Effector CD8-positive, alpha-beta T cell (primary cell): ENCODE results near the gene CSF3.

Experiments used
- DNase-seq: peaks from one replicate; lab custom pipeline; 2025; lab: John Stamatoyannopoulos, UW
- total RNA-seq, 4 experiments: gene quantifications; one replicate each; lab custom pipeline; 2026; lab: John Stamatoyannopoulos, UW

The CSF3 gene, protein sequence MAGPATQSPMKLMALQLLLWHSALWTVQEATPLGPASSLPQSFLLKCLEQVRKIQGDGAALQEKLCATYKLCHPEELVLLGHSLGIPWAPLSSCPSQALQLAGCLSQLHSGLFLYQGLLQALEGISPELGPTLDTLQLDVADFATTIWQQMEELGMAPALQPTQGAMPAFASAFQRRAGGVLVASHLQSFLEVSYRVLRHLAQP
- total RNA-seq, result 0 to 0.18 (median 0) reads per million in 4 experiments

DNA sequence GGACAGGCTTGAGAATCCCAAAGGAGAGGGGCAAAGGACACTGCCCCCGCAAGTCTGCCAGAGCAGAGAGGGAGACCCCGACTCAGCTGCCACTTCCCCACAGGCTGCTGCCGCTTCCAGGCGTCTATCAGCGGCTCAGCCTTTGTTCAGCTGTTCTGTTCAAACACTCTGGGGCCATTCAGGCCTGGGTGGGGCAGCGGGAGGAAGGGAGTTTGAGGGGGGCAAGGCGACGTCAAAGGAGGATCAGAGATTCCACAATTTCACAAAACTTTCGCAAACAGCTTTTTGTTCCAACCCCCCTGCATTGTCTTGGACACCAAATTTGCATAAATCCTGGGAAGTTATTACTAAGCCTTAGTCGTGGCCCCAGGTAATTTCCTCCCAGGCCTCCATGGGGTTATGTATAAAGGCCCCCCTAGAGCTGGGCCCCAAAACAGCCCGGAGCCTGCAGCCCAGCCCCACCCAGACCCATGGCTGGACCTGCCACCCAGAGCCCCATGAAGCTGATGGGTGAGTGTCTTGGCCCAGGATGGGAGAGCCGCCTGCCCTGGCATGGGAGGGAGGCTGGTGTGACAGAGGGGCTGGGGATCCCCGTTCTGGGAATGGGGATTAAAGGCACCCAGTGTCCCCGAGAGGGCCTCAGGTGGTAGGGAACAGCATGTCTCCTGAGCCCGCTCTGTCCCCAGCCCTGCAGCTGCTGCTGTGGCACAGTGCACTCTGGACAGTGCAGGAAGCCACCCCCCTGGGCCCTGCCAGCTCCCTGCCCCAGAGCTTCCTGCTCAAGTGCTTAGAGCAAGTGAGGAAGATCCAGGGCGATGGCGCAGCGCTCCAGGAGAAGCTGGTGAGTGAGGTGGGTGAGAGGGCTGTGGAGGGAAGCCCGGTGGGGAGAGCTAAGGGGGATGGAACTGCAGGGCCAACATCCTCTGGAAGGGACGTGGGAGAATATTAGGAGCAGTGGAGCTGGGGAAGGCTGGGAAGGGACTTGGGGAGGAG lies at the start of gene CSF3:
Gene CSF3, plus strand, starts transcription at position 436 of the 993 bp plus-strand sequence. Its CDS starts 35 bp downstream, at position 471.
- no peak for DNase-seq

DNA sequence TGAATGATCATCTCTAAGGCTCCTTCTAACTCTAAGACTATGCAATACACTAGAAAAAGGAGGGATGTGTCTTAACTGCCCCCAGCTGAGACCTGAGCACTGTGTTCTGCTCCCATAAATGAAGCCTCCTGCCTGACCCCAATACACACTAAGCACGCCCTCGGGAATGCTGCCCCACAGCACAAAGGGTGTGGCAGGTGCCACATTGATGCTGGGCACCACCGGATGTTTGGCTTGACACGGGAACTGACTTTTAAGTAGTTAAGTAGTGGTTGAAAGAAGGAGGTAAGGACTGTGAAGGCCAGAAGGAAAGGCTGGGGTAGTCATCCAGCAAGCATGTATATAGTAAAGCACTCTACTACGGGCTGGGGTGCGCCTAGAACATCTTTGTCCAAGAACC lies 48.5 kb upstream of the CSF3 start:
- no peak for DNase-seq

DNA sequence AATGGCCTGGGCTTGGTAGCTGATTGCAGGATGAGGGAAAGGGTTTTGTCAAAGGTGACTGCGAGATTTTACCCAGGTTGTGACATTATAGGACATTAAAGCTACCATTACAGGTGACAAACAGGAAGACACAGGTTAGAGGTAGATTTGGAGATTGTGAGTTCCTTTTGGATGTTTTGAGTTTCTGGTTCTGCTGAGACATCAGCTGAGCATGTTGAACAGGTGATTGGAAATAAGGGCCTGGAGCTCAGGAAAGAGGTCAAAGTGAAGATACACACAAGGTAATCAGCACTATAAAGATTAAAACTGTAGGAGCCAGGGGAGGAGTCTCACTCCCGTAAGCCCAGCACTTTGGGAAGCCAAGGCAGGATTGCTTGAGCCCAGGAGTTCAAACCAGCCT lies 46.5 kb upstream of the CSF3 start:
- no peak for DNase-seq

DNA sequence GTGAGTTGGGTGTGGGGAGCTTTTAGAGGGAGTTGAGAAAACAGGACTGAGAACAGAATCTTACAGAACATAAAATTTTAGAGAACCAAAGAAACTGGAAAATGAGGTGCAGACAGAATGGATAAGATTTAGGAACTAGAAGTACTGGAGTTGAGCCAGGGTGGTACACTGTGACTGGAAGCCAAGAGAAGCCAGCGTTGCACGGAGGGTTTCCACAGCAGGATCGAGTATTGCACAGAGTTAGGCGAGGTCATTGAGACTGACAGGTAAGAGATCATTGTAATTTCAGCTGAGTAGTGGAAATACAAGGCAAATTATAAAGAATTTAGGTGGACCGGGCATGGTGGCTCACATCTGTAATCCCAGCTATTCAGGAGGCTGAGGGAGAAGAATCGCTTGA lies 45.9 kb upstream of the CSF3 start:
- DNase-seq, result no peak

DNA sequence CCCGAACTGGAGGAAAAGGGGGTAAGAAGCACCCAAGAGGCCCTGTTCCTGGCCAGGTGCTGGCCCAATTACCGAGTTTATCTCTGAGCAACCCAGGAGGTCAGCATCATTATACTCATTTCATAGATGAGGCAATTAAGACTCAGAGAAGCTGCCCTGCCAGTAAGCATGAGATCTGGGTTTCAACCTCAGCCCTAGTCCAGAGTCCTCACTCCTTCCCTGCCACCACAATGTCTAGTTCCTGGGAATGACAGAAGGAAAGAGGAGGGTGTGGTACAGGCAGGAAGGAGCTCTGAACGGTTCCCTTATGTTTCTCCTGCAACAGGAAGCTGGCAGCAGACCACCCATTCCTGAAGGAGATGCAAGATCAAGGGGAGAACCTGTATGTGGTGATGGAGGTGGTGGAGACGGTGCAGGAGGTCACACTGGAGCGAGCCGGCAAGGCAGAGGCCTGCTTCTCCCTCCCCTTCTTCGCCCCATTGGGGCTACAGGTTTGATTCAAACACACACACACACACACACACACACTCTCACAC lies 45.0 kb upstream of the CSF3 start:
- no peak for DNase-seq

DNA sequence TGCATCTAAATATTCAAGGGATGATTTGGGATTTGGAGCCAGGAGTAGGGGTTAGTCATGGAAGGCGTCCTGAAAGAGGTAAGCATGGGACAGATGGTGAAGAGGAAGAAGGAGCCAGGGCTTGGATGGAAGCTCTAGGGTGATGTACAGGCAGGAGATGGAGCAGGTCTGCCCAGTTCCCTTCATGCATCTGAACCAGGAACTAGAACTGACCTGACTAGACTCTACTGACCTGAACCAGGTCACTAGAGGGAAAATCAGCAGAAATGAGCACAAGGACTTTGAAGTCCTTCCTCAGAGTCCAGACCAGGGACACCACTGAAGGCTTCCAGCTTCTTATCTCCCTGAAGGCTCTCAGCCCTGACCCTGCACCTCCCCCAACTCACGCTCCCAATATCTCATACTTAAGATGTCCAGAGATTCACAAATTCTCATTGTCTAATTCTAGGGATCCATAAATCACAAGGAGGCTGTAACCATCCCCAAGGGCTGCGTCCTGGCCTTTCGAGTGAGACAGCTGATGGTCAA lies 44.1 kb upstream of the CSF3 start:
- no peak for DNase-seq

DNA sequence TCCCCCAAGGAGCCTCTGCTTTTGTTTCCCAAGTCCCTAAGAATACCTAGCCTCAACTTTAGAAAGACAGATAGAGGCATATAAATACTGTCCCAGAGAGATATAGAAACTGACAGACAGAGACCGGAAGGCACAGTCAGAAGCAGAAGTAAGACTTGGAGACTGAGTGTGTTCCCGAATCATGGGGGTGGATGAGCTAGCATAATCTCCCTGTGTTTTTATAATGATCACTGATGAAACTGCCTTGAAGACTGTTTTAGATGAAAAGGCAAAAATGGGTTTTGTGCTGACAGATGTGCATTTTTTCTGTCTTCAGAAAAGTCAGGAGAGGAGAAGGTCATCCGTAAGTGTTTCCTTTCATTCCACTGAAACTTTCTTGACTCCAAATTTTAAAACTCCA lies 43.0 kb upstream of the CSF3 start:
- DNase-seq, result no peak

DNA sequence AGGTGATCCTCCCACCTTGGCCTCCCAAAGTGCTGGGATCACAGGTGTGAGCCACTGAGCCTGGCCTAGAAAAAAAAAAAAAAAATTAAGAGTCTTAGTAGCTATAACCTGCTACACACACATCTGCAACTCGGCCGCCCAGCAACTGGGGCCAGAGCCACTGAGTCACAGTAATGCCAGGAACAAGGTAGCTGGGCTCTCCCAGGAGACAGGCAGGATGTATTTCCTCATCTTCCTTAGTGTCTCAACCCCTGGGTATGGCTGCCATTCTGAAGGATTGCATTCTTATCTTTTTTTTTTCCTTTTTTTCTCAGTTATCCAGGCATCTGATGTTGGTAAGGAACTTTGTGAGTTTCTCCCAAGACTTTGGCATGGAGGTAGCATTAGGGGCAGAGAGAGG lies 41.7 kb upstream of the CSF3 start:
- DNase-seq, result no peak

DNA sequence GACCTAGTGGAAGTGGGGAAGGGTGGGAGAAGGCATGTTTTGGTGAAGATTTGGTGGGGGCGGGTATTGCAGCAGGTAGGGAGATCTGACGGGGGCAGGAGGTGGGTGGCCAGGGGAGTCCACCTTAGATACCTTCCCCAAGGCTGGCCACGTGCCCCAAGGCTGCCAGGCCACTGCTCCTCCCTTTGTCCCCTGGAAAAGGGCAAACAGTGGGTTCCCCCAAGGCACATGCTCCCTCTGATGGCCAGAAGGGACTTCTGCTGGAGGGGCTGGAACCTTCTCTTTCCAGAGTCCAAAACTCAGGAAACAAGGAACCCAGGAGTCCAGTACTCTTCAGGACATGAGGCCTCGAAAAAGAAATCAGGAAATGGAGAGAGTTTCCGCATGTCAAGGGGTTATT lies 40.8 kb upstream of the CSF3 start:
- no peak for DNase-seq

DNA sequence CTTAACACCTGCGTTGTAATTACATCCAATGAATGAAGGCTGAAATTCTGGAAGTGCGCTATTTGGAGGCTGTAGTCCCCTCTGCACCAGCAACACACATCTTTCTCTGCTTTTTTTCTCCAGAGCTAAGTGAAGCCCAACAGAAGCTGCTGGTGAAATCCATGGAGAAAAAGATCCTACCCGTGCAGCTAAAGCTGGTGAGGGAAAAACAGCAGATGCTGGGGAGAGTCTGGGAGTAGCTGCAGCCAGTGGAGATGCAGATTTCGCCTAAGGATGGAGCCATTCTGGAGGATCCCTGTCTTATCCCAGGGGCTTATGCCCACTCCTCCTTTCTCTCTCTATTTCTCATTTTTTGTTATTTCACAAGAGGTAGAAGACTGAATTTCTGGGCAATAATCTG lies 39.4 kb upstream of the CSF3 start:
- no peak for DNase-seq

DNA sequence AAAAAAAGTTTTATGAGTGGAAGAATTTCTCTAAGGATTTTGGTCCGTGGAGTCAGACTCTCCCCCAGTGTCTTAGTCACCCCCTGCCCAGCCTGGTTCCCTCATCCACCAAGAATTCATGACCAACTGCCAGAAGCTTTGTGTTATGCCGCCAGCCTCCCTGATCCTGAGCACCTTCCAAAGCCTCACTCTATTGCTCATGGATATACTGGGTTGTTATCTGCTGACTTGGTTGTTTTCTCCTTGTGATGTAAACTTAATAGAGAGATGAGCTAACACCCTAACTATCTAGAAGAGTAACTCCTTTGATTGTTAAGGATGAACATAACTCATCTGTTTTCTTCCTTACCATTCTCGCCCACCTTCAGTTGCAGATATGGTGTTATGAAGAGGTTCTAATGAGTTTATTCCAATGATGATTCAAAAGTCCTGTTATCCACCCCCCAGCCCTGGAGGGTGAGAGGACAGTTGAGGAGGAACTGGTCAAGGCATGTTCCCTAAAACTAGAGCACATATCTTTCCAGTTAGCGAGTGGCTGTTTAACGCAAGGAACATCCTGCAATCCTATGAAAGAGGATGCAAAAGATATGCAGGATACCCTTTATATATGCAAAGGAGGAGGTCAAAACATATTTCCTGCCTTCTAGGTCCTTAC lies 36.1 kb upstream of the CSF3 start:
- no peak for DNase-seq

DNA sequence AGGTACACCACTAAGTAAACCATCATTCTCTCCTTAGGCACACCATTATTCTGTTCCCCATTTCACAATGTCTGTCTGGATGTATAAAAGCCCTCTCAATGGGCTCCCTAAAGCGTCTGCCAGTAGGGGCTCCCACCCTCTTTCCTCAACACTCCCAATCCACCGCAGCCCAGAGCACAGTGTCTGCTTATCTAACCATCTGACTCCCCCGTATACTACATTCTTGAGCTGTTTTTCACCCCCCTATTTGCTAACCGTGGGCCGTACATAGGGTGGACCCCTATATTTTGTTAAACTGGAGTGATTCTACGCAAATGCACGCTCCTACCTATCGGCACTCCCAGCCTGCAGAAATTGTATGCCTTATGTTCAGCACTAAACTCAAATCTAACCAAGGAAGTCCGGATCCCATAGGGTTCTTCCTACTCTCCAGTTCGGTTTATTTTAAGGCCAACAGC lies 35.3 kb upstream of the CSF3 start:
- DNase-seq, result peak; percentile 16

DNA sequence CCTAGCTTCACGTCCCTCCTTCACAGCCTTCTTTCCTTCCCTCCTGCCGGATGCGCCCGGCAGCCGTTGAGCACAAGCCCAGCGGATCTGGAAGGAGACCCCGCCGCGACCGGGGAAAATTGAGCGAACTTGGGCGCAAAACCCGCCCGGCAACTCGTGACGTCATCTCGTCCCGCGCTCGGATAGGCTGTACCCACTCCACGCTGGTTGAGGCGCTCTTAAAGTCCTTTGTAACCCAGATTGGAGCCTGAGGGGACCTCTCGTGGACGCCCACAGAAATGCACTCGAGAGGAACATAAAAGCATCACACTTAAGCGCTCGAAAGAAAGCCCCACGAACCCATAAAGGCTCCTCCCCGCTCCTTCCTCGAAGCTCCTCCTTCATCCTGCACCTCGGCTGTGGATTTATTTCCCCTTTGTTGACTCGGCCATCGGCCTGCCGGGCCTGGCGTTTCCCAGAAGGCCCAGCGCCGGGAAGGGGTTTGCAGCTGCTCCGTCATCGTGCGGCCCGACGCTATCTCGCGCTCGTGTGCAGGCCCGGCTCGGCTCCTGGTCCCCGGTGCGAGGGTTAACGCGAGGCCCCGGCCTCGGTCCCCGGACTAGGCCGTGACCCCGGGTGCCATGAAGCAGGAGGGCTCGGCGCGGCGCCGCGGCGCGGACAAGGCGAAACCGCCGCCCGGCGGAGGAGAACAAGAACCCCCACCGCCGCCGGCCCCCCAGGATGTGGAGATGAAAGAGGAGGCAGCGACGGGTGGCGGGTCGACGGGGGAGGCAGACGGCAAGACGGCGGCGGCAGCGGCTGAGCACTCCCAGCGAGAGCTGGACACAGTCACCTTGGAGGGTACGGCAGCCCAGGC lies 34.7 kb upstream of the CSF3 start, which contains the start of gene PSMD3:
Gene PSMD3, plus strand, starts transcription at position 457 of the 856 bp plus-strand sequence. Its CDS starts 164 bp downstream, at position 621.
- DNase-seq, result peak; percentile 96

DNA sequence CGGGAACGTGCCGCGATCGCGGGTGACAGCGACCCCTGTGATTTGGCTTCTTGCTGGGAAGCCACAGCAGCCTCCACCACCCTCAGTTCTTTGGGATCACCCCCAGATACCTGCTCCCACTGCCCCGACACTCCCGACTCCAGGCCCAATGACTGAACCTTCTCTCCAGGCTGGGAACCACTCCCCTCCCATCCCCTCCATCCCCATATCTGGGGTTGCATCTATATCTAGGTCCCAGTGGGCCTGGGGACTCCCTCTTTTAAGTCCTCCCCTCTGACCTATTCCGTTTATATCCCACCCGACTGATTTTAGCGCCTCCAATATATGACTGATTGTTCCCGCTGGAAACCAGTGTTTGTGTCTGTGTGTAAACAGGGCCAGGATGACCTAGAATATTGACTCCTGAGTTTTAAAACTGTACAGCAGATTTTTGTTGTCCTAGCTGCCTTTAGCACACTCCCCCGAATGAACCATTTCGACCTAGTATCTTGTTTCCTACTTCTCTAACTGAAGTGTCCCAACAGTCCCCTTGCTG lies 34.0 kb upstream of the CSF3 start:
- DNase-seq, result no peak

DNA sequence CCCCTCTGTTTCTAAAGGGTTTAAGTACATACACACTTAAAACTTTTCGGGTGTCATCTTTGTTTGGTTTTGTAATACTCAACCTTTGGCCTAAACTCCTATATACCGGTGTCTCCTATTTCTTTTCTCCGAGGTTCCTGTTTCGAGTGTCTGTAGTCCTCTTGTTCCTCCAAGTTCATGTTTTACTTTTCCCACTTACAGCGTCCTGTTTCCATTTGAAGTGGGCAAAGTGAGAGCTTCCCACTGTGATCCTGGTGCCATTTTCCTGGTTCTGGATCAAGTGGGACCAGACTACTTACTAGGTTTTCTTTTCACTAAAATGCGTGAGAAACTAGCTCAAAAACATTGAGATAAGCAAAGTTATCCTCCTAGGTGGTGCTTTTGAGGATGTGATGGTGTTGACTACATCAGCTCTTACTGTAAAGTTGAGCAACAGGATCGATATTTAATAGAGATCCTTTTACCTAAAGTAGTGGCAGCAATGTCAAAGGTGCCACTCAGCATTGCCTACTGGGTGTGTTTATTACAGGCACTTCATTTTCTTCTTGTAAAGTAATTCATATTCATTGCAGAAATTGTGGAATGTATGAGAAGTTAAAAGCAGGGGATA lies 33.4 kb upstream of the CSF3 start:
- DNase-seq, result no peak

DNA sequence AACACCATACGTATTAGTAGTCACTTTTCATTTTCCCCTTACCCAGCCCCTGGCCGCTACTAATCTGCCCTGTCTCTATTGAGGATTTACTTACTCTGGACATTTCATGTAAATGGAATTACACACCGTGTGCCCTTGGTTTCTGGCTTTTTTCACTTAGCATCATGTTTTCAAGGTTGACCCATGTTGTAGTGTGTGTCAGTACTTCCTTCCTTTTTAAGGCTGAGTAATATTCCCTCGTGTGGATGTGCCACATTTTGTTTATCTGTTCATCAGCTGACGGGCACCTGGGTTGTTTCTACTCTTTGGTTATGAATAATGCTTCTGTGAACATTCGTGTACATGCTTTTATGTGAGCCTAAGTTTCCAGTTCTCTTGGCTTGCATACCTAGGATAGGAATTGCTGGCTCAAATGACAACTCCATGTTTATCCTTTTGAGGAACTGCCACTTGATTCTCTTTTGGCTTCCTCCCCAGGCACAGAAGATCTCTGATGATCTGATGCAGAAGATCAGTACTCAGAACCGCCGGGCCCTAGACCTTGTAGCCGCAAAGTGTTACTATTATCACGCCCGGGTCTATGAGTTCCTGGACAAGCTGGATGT lies 26.9 kb upstream of the CSF3 start:
- no peak for DNase-seq

DNA sequence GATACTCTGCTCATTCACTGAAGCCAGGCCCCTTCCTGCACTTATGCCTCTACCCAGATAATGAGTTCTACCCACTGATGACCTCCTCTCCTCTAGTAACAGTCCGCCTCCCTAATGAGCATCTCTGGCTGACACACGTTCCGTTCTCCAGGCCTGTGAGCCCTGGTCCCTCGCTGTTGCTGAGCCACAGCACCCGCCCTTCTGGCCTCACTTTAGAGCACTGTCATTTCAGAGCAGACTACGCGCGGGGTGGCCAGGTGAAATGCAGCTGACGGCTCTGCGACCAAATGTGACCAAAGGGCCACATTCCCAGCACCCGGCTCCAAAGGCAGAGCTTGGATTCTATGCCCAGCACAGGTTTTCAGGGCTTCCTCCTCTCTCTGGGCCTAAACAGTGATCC lies 20.8 kb upstream of the CSF3 start:
- no peak for DNase-seq

DNA sequence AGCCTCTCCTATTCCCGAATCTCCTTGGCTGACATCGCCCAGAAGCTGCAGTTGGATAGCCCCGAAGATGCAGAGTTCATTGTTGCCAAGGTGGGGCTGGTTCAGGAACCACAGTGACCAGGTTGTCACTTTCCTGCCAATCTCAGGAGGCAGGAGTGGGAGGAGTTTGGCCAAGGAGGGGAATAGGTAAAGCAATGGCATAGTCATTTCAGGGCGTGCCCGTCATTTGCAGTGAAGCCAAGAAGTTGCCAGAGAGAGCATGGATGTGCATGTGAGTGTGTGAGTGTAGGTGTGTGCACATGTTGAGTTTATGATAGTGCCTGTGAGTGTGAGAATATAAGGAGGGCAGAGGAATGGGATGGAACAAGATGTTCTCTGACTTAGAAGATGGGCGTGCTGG lies 19.8 kb upstream of the CSF3 start:
- DNase-seq, result no peak

DNA sequence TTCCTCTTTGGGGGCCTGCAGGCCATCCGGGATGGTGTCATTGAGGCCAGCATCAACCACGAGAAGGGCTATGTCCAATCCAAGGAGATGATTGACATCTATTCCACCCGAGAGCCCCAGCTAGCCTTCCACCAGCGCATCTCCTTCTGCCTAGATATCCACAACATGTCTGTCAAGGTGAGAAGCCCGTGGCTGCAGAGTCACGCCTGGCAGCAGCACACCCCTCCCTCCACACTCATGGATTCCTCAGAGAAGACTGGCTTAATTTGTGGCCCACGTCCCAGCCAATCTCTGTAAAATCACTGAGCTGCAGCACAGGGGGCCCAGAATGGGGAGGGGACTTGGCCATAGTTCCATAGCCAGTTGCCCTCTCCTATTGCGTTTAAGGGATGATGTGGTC lies 19.1 kb upstream of the CSF3 start:
- no peak for DNase-seq

DNA sequence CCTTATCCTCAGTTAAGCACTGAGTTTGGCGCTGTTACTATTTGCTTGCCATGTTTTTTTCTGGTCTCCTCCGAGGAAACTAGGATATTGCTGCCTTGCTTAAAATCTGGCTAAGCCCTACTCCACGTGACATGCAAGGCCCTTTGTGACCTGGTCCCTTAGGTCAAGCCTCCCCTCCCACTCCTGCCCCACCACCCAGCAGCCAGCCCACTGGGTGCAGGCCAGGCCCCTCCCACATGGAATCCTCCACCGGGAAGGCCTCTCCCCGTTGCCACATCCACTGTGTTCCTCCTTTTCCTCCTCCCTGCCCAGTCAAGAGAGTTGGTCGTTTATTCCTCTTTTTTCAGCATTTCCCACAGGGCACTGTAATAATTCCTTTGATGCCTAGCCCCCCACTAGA lies 18.4 kb upstream of the CSF3 start:
- DNase-seq, result no peak
